ENCODE data around the gene GYPB.
"Not testable (repeated sequence)": the region's sequence is repeated elsewhere in the genome, so short reads cannot be mapped to it uniquely, and the experiment has no call there.

GRCh38 chr4:144022772-144023400 lies 3.7 kb upstream of the GYPB start:
- TF ChIP-seq CTCF, POLR2A (IDR thresholded peaks at IDR 0.05): not testable (repeated sequence)

Measured in gastroesophageal sphincter (tissue), 3 donors.